RWPE2 (cell line): ENCODE measurements around the gene CHRNA9.

Experiments used
- ATAC-seq: fragments of 200-7000 bp; cut with Tn5 transposase; 3 replicates; pipeline ENCODE4 v1.9.1; 2021; ENCODE audit warnings: low read depth
- DNase-seq: peaks from one replicate; pipeline ENCODE4 v3.0.0-alpha.2; 2020; ENCODE audit warnings: low spot score
- H3K27ac ChIP-seq: fragments of 450-650 bp; 2 replicates; pipeline ENCODE4 v1.5.1; 2017; ENCODE audit warnings: mild to moderate bottlenecking; ENCODE audit not compliant: poor library complexity, severe bottlenecking
- H3K27me3 ChIP-seq: fragments of 250-450 bp; sonication (Bioruptor Pico); 2 replicates; pipeline ENCODE4 v1.5.1; 2021; ENCODE audit warnings: mild to moderate bottlenecking, moderate library complexity; ENCODE audit not compliant: insufficient read depth, poor library complexity, severe bottlenecking
- H3K36me3 ChIP-seq: fragments of 250-450 bp; sonication (Bioruptor Pico); 2 replicates; pipeline ENCODE4 v1.5.1; 2020; ENCODE audit warnings: low read depth, mild to moderate bottlenecking, moderate library complexity
- H3K4me1 ChIP-seq: fragments of 250-450 bp; sonication (Bioruptor Pico); 2 replicates; pipeline ENCODE4 v1.5.1; 2021; ENCODE audit warnings: mild to moderate bottlenecking, moderate library complexity; ENCODE audit not compliant: insufficient read depth, poor library complexity, severe bottlenecking
- H3K4me3 ChIP-seq: fragments of 250-450 bp; sonication (Bioruptor Pico); 2 replicates; pipeline ENCODE4 v1.5.1; 2021; ENCODE audit warnings: mild to moderate bottlenecking, moderate library complexity; ENCODE audit not compliant: severe bottlenecking
- H3K9me3 ChIP-seq: fragments of 250-450 bp; sonication (Bioruptor Pico); 2 replicates; pipeline ENCODE4 v1.5.1; 2021; ENCODE audit warnings: mild to moderate bottlenecking, moderate library complexity; ENCODE audit not compliant: severe bottlenecking
- CTCF ChIP-seq: fragments of 450-650 bp; IDR thresholded peaks from one replicate; pipeline ENCODE4 v1.5.1; 2017; ENCODE audit warnings: mild to moderate bottlenecking, moderate library complexity; ENCODE audit not compliant: poor library complexity, severe bottlenecking

Gene CHRNA9

GRCh38 chr4:40305328-40306170, 29.6 kb upstream of the CHRNA9 start:
- DNase-seq (no peak), ATAC-seq (no peak)
- H3K27ac ChIP-seq = no peak overlapping the region
- no peak for TF ChIP-seq CTCF
- no peaks in the 10 kb centered on the region for H3K27me3 ChIP-seq
- no peaks in the 10 kb centered on the region for H3K4me1 ChIP-seq
- no peaks in the 10 kb centered on the region for H3K36me3 ChIP-seq
- no peak overlapping the region for H3K4me3 ChIP-seq
- H3K9me3 ChIP-seq = peaks cover 7% of the 10 kb centered on the region

GRCh38 chr4:40306226-40306625, 28.9 kb upstream of the CHRNA9 start:
- Histone ChIP-seq H3K27ac (no peak overlapping the region), H3K4me3 (no peak overlapping the region), H3K9me3 (peaks cover 7% of the 10 kb centered on the region), H3K36me3 (no peaks in the 10 kb centered on the region), H3K27me3 (no peaks in the 10 kb centered on the region), H3K4me1 (no peaks in the 10 kb centered on the region)
- TF ChIP-seq CTCF = no peak
- no peak for DNase-seq
- ATAC-seq = no peak

GRCh38 chr4:40306976-40307375, 28.2 kb upstream of the CHRNA9 start:
- H3K36me3 ChIP-seq = no peaks in the 10 kb centered on the region
- H3K27ac ChIP-seq = no peak overlapping the region
- no peak overlapping the region for H3K4me3 ChIP-seq
- ATAC-seq (no peak), DNase-seq (no peak)
- no peaks in the 10 kb centered on the region for H3K4me1 ChIP-seq
- TF ChIP-seq CTCF = no peak
- peaks cover 7% of the 10 kb centered on the region for H3K9me3 ChIP-seq
- no peaks in the 10 kb centered on the region for H3K27me3 ChIP-seq

- ATAC-seq (no peak), DNase-seq (no peak)
- no peak for TF ChIP-seq CTCF
- no peak overlapping the region for H3K27ac ChIP-seq
- no peaks in the 10 kb centered on the region for H3K4me1 ChIP-seq
- peaks cover 7% of the 10 kb centered on the region for H3K9me3 ChIP-seq
- H3K27me3 ChIP-seq = no peaks in the 10 kb centered on the region
- H3K4me3 ChIP-seq = no peak overlapping the region
- no peaks in the 10 kb centered on the region for H3K36me3 ChIP-seq
These were observed 27.3 kb upstream of the CHRNA9 start for GRCh38 chr4:40307627-40308497.
